Skeletal muscle cell (primary cell): ENCODE results near the gene TMEM256.

ENCODE experiments used
- DNase-seq: peaks from one replicate; pipeline ENCODE4 v3.0.0-alpha.2; 2010; ENCODE audit warnings: low read depth
- H3K4me3 ChIP-seq: 2 replicates; pipeline ENCODE4 v1.5.1; 2011; ENCODE audit warnings: low read depth, mild to moderate bottlenecking, control low read depth, low read length, moderate library complexity

TMEM256 gene

DNA sequence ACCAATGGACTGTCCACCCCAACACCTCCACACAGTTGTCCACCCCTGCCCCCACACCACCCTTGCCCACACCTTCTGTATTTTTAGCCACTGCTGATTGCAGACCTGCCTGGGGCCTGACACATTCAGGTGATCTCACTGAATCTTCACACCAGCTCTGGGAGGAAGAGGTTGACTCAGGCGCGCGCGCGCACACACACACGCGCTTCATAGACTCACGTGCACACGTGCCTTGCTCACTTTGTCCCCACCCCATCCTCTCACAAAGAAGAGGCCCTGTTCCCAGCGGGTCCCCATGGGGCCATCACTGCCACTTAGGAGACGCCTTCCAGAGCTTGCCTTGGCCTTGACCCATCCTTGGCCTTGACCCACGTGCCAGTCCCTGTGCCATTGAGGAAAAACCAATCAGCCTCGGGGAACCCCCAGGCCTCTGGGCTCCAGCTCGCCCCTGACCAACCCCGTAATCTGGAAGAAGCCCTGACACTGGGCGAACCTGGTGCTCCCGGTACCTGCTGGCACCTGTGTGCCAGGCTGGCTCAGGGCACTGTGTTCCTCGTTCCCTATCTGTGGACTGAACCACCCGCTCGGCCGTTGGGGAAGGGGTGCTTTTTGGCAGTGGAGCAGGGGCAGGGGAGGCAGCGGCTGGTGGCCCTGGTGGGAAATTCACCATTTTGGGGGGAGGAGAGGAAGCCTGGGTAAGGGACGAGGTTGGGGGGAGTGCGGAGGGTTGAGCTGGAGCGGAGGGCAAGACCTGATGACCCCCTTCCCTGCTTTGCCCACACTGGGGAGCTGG lies 6.9 kb upstream of the TMEM256 start:
- no peak for DNase-seq
- H3K4me3 ChIP-seq = no peak overlapping the region

DNA sequence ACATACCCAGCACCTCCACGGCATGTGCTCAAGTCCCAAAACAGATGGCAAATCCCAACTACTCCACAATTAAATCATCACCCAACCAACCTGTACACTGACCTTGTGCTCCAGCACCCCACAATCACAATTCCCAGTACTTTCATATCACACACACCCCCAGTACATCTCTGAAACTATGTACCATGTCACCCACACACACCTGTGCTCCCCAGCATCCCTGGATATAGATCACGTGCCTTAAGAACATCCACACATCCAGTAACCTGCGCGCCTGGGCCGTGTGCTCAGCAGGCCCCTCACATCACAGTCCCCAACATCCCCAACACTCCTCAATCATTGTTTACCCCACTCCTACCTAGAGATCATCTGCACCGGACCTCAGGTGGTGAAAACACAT lies 5.8 kb upstream of the TMEM256 start:
- no peak for DNase-seq
- no peak overlapping the region for H3K4me3 ChIP-seq

DNA sequence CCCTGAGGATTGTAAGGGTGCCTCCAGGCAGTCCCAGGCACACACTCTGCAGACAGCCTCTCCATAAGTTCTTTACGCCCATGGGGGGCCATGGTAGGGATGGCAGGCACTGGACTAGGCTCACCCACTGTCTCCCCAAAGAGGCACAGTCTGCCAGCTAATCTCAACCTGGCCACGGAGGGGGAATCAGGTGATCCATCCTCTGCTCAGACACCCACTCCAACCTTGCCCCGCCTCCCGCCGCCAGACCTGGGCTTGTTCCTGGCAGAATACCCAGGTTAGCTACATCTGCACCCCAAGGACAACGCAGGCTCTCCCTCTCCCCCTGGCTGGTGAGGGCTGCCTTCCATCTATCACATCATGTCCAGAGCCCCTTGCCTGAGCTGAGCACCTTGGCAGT lies 5.0 kb upstream of the TMEM256 start:
- no peak overlapping the region for H3K4me3 ChIP-seq
- DNase-seq = no peak

DNA sequence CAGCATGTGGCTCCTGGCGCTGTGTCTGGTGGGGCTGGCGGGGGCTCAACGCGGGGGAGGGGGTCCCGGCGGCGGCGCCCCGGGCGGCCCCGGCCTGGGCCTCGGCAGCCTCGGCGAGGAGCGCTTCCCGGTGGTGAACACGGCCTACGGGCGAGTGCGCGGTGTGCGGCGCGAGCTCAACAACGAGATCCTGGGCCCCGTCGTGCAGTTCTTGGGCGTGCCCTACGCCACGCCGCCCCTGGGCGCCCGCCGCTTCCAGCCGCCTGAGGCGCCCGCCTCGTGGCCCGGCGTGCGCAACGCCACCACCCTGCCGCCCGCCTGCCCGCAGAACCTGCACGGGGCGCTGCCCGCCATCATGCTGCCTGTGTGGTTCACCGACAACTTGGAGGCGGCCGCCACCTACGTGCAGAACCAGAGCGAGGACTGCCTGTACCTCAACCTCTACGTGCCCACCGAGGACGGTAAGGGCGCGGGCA lies 4.4 kb upstream of the TMEM256 start:
- no peak overlapping the region for H3K4me3 ChIP-seq
- DNase-seq = no peak

DNA sequence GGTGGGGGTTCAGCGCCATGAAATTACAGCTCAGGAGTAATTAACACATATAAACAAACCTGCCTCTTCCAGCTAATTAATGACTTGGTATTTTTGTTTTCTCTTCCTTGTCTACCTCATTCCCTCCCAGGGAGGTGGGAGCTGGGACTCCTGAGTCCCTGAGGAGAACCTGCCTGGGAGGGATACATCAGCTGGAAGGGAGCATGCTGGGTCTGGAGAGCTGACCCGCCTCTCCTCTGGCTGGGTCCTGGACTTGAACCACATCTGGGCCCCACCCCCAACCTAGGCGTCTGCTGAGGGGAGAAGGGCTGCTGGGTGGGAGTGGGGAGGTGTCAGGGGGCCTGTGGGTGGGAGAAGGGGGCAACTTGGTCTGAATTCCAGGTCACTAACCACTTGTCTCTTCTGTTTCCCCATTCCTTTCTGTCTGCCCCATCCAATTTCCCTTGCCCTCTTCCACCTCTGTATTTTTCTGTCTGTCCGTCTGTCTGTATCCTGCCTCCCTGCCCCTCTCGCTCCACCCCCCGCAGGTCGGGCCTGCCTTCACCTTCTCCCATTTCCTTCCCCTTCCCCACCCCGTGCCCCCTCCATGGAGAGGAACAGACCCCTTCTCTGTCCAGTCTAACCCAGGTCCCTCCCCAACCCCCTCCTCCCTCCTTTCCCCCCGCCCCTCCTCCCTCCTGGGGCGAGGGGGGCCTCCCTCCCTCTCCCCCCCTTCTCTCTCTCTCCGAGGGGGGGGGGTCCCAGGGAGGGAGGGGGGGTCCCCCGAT lies 3.8 kb upstream of the TMEM256 start, which contains the start of gene NLGN2:
Gene NLGN2, plus strand, starts transcription at position 361 of the 767 bp plus-strand sequence. CDS start 411 bp downstream, outside the sequence.
- peak within 1 kb of the TSS; percentile 18 for H3K4me3 ChIP-seq
- no peak for DNase-seq

DNA sequence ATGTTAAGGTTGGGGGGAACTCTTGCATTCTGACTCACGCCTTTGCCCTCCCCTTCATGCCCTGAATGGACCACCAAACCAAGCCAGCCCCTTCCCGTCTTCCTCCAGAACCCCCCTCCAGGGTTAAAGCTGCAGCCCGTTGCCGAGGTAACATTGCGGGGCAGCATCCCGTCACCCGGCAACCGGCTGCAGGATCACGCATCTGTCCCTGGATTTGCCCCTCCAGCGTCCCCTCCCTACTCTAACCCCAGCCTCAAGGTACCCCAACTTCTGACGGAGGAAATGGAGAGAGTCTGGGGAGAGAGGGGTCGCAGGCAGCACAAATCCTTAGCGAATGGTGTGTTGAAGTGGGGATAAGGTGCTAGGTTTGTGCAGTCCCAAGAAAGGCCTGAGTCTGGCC lies 3.2 kb upstream of the TMEM256 start:
- DNase-seq = no peak
- H3K4me3 ChIP-seq = no peak overlapping the region

DNA sequence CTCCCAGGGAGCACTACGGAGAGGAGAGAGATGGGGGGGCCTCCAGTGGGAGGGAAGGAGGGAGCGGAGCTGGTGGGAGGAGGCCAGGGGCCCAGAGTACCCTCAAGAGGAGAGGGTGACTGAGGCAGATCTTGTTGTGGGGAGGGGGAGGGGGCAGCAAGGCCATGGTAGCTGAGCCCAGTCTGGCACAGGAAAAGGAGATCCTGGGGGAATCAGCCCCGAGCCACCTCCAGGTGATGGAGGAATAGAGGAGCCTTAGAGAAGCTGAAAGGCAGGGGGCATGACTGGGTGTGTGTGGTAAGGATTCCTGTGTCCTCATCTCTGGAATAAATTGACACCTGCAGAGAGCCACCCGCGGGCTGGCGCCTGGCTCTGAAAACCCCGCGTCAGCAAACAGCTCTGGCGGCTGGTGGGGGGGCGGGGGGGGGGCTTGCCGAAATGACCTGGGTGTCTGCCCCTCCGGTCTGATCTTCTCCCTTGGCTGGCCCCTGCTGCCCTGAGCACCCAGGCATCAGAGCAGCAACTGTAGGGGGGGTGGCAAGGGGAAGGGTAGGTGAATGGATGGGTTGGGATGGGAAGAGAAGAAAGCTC lies 2.4 kb upstream of the TMEM256 start:
- H3K4me3 ChIP-seq = peak overlapping the region; percentile 82
- no peak for DNase-seq

DNA sequence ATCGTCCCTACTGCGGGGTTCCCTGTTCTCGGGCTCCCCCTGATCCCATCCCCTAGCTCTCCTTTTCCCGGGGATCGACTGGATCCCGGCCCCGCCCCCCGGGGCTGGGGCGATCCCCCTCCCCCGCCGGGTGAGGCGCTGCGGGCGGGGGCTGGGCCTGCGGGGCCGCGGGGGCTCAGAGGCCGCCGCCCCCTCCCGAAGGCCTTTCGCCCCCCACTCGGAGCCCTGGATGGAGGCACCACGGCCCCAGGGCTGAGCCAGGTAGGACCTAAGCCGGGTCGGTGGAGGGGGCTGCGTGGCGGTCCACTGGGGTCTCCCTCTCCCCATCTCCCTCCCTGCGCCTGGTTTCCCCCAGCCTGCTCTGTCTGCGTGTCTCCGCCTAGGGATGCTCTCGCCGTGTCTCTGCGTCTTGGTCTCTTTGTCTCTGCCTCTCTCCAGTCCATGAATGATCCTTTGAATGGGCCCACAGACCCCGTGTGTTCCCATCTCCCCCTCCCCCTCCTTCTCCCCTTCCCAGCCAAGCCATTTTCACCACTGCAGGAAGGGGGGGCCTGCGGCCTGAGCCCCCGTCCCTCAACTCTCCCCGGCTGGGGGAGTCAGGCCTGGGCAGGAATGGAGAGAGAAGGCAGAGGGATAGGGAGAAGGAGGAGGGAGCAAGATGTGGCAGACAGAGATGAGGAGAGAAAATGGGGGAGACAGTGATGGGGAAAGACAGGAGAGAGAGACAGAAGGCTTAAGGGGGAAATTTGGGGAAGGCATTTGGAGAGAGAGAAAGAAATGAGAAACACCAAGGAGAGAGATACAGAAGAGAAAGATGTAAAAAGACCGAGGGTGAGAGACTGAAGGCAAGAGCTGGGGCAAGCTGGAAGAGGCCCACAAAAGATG lies 1.7 kb upstream of the TMEM256 start:
- H3K4me3 ChIP-seq = peak overlapping the region; percentile 82
- no peak for DNase-seq

DNA sequence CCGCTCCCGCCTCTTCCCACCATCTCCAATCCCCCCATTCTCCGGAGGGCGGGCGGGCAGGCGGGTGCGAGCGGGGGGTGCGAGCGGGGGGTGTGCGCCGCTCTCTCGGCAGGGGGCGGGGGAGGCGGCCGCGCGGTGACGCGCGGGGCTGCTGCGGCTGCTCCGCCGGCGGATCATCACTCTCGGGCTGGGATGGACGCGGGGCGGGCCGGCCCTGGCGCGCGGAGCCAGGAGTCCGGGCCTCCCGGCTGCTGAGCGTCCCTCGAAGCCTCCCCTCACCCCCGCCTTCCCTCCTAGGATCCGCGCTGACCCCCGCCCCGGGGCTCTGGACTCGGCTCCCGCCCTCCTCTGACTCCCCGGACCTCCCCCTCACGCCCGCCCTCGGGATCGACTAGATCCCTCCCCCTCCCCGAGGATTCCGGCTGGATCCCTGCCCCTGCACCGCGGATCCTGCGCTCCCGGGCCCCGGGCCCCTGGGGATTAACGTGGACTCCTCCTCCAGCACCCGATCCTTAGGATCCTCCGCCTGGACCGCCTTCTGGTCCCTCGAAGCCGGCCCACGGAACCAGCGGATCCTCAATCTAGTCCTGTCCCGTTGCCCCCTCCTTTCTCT lies 946 bp upstream of the TMEM256 start:
- DNase-seq = no peak
- H3K4me3 ChIP-seq = peak overlapping the region; percentile 82

DNA sequence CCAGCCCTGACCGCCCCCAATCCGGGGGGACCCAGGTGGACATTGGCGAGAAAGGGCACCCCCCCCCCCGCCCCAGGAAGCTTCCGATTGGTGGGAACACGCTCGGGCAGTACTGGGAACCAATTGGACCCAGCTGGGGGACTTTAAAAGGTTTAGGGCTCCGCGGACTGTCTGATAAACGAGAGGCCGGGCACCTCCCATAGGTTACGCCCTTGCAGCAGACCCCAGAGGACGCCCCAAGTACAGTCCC lies 245 bp downstream of the TMEM256 start:
- H3K4me3 ChIP-seq = peak overlapping the region; percentile 82
- no peak for DNase-seq

DNA sequence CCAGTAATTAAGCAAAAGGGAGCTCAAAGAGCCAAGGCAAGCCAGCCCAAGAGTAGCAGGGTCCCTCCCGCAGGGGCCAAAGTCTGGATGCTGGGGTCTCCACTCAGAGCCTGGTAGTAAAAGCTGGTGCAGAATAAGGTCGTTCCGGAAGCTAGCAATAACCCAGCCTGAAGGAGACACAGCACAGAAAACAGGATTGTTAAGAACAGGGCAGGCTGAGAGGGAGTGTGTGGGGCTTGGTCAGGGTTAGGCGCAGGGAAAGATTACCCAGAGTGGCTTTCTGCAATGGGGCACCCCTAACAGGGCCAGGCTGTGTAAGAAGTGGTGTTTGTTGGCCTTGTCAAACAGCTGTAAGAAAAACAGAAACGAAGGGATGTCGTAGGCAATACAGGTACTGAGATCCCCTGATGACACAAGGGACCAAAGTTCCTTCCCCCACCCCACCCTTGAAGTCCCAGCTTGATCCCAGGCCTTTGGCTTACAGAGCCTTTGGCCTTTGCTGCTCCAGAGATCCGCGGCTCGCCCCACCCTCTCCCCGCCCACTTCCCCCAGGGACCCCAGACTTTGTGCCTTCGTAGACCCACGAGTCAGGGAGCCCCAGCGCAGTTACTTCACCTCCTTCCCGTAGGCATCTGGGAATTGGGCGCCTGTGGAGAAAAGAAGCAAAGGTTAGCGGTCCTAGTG lies 712 bp downstream of the TMEM256 start:
- no peak for DNase-seq
- peak overlapping the region; percentile 82 for H3K4me3 ChIP-seq

DNA sequence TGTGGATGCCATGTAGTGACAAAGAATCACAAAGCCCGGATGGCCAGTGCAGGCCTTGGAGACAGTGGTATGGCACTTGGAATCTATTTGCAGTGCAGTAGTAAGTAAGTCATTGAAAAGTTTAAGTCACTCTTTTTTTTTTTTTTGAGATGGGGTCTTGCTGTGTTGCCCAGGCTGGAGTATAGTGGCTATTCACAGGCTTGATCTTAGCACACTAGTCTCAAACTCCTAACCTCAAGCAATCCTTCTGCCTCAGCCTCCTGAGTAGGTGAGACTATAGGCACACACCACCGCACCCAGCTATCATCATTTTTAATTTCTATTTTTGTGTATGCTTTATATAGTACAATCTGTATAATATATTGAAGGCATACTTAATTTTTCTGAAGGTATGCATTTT lies 5.3 kb downstream of the TMEM256 start:
- DNase-seq = no peak
- no peak overlapping the region for H3K4me3 ChIP-seq

DNA sequence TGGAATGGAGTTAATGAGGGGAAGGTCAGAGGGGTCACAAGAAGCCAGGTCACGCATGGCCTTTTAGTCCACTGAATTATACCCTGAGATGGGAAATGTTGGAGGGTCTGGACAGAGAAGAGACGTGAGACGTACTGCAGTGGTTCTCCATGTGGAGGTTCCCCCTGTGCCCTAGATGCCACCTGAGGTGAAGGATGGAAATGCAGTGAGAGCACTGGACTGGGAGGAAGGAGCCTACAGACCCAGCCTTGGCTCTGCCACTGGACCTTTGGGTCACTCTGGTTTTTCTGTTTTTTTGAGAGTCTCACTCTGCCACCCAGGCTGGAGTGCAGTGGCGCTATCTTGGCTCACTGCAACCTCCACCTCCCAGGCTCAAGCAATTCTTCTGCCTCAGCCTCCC lies 7.8 kb downstream of the TMEM256 start:
- no peak overlapping the region for H3K4me3 ChIP-seq
- no peak for DNase-seq

DNA sequence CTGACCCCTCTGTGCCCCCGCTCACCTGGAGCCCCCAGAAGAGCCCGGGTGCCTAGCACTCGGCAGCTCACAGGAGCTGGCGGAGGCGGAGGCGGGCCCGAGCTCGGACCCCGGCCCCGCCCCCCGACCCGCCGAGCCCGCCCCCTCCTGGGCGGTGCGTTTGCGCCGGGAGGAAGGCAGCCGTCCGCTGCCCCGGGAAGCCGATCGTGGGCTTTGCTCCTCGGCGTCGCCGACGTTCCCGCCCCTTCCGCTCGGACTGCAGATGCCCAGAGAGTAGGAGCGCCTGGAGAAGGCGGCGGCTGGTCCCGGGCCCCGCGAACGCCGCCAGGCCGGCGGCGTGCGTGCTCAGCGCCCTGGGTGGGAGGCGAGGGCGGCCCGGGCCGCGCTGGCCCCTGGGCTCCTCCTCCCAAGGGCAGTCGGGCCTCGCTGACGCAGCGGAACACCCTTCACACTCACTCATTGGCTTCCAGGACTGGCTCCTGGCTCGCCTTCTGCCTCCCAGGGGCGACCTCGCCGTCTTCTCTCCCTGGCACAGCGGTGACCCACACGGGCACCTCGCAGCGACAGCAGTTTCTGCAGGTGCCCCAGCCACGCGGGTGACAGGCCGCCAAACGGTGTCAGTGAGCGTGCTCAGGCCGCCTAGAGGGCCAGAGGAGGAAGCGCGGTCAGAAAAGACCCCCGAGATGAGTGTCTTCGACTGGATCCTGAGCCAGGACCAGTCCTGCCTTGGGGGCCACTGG lies 9.3 kb downstream of the TMEM256 start, which contains the start of gene PLSCR3:
Gene PLSCR3, minus strand, starts transcription at position 74 of the 740 bp plus-strand sequence. CDS start 415 bp downstream, outside the sequence.
- DNase-seq = peak; percentile 60
- peak within 1 kb of the TSS; percentile 74 for H3K4me3 ChIP-seq

DNA sequence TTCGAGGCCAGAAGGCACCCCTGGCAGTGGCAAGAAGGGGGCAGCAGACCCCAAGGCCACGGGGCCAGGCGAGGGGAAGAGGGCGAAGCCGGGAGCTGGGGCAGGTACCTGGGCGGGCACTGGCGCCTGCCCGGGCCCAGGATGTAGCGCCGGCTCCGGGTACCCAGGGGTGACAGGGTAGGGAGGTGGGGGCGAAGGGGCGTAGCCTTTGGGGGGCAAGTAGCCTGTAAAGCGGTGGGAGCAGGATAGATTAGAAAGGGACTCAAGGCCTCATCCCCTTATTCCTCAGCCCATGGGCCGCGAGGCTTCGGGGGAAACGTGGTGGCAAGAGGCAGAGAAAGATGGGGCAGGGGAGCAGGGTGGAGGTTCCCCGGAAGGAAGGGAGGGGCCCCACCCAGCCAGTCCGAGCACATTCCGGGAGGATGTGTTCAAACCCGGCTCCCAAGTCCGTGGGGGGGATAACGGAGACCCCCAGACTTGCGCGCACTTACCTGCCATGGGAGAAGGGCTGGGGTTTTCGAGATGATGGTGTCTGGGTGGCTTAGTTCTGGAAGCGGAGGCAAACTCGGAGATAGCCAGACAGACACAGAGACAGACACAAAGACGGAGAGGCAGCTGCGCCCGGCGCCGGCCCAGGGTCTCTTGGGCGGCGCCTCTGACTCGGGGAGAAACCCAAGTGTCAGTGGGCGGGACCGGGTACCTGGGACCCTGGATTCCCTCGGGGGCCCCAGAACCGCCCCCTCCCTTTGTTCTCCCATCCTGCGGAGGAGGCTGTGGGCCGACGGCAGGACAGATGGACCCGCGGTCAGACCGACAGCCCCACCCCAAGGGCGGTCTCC lies 10.1 kb downstream of the TMEM256 start:
- H3K4me3 ChIP-seq = peak overlapping the region; percentile 74
- no peak for DNase-seq

DNA sequence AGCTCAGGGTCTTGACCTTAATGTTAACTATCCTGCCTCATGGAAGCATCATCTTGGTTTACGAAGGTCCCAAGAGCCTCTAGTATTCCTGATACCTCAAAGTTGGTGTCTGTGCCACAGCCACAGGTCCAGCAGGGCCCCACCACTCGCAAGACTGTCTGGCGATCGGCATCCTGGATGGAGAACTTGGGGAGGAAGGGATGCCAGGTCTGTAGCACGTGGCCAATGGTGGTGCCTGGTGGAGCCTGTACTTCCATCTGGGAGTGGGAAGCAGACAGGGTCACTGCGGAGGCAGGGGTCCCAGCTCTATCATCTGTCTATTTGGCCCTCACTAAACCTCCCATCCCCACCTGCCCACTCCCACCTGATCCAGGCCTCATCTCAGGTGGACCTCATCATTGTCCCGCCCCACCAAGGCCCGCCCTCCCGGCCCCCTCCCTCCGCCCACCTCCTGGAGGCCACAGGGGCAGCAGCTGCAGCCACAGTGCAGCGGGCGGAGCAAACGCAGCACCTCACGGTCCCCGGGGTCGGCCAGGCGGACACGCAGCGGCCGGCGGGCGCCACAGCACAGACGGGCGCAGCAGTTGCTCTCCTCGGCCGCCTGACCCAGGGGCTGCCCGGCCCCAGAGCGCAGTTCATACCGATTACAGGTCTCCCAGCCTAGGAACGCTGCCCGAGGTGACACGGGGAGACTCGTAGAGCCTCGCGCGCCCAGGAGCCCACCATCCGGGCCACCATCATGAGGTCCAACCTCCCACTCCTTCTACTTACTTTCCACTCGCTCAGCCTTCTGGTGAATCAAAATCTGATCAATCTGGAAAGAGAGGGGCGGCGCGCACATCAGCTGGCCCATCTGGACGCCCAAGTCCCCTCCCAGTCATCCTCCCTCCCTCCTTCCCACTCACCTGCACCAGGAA lies 10.9 kb downstream of the TMEM256 start:
- H3K4me3 ChIP-seq = peak overlapping the region; percentile 74
- no peak for DNase-seq
